OCI-LY7 (cell line): Measurements from ENCODE around the gene PLEKHM3. TPM values are rescaled to one million over a fixed set of nuclear protein-coding genes. Genes with fewer than 3 reads are reported as not detected.

Experiments used
- BruUV-seq: library from RNA; stranded (reverse); fragments of 400-500 nt; replicated peaks from 2 replicates; lab custom pipeline; 2021; lab: Mats Ljungman, UMichigan
- CTCF ChIA-PET: fragments of 300-600 bp; sonication (Branson Sonifier 250); formaldehyde crosslinking; loops from one replicate; lab custom pipeline; 2022; ENCODE audit warnings: antibody characterized with exemption; ENCODE audit not compliant: unreplicated experiment; lab: Charles Lee
- POLR2A ChIA-PET: fragments of 300-600 bp; sonication (Branson Sonifier 250); formaldehyde crosslinking; loops from one replicate; lab custom pipeline; 2022; ENCODE audit warnings: antibody characterized with exemption; lab: Charles Lee
- DNase-seq: peaks from one replicate; pipeline ENCODE4 v3.0.0-alpha.2; 2015; ENCODE audit warnings: low spot score
- H2AFZ ChIP-seq: fragments of 200-600 bp; sonication (generic), shearing (Covaris generic); 2 replicates; pipeline ENCODE4 v1.6.1; 2014; ENCODE audit warnings: mild to moderate bottlenecking, antibody characterized with exemption, low read length, moderate library complexity
- H3K27ac ChIP-seq: fragments of 200-600 bp; sonication (generic); 2 replicates; pipeline ENCODE4 v1.5.1; 2014; ENCODE audit warnings: mixed run types, low read depth, mild to moderate bottlenecking, moderate library complexity, low read length, inconsistent platforms; ENCODE audit not compliant: poor library complexity, severe bottlenecking
- H3K36me3 ChIP-seq: fragments of 200-600 bp; sonication (generic); 2 replicates; pipeline ENCODE4 v1.6.1; 2014; ENCODE audit warnings: mild to moderate bottlenecking, antibody characterized with exemption, low read length, moderate library complexity, mixed read lengths; ENCODE audit not compliant: insufficient read depth
- H3K4me1 ChIP-seq: fragments of 200-600 bp; sonication (generic); 2 replicates; pipeline ENCODE4 v1.5.1; 2014; ENCODE audit warnings: mild to moderate bottlenecking, low read length; ENCODE audit not compliant: insufficient read depth, poor library complexity, severe bottlenecking
- H3K4me2 ChIP-seq: fragments of 200-600 bp; sonication (generic); 2 replicates; pipeline ENCODE4 v1.6.1; 2014; ENCODE audit warnings: mild to moderate bottlenecking, low read length
- H3K4me3 ChIP-seq: fragments of 200-600 bp; sonication (generic); 2 replicates; pipeline ENCODE4 v1.5.1; 2014; ENCODE audit warnings: mild to moderate bottlenecking, low read depth, low read length; ENCODE audit not compliant: poor library complexity, severe bottlenecking
- H3K79me2 ChIP-seq: fragments of 200-600 bp; sonication (generic); 2 replicates; pipeline ENCODE4 v1.6.1; 2016; ENCODE audit warnings: low read depth, mild to moderate bottlenecking, low read length, moderate library complexity, mixed read lengths; ENCODE audit not compliant: insufficient read depth
- H3K9me2 ChIP-seq: fragments of 200-600 bp; sonication (generic); 2 replicates; pipeline ENCODE4 v1.6.1; 2016; ENCODE audit warnings: mild to moderate bottlenecking, low read length, mixed read lengths; ENCODE audit not compliant: insufficient read depth
- H3K9me3 ChIP-seq: fragments of 200-600 bp; sonication (generic); 2 replicates; pipeline ENCODE4 v1.6.1; 2014; ENCODE audit warnings: mild to moderate bottlenecking, mixed run types, low read length, mixed read lengths
- H4K20me1 ChIP-seq: fragments of 200-600 bp; sonication (generic); 2 replicates; pipeline ENCODE4 v1.6.1; 2014; ENCODE audit warnings: mild to moderate bottlenecking, antibody characterized with exemption, low read length, moderate library complexity, mixed read lengths; ENCODE audit not compliant: insufficient read depth
- CTCF ChIP-seq: fragments of 200-600 bp; sonication (generic); conservative IDR thresholded peaks from 2 replicates; pipeline ENCODE4 v1.5.1; 2014; ENCODE audit warnings: mild to moderate bottlenecking, antibody characterized with exemption, low read length, moderate library complexity, mixed read lengths
- EZH2phosphoT487 ChIP-seq: fragments of 200-600 bp; sonication (generic); IDR thresholded peaks from 2 replicates; pipeline ENCODE4 v1.6.1; 2018; ENCODE audit warnings: low read depth, borderline replicate concordance, mild to moderate bottlenecking, mixed run types, antibody characterized with exemption, low read length, moderate library complexity, mixed read lengths
- intact Hi-C: fragments of 100-400 bp; cut with micrococcal nuclease; formaldehyde crosslinking; loops from one replicate; pipeline ENCODE4 v1.10.0; 2022; ENCODE audit not compliant: unreplicated experiment
- total RNA-seq, 2 experiments: library from RNA; depleted of rRNA in 1 of 2; stranded (reverse); fragments of >200 nt in 1 of 2; shearing (Covaris generic) in 1 of 2; gene quantifications; 2 replicates each; pipeline ENCODE4 v1.2.3, GENCODE V29; 2014 to 2022

The PLEKHM3 gene
- total RNA-seq, 2 experiments from 2014 or later: 3.7 to 6.3 TPM

DNA sequence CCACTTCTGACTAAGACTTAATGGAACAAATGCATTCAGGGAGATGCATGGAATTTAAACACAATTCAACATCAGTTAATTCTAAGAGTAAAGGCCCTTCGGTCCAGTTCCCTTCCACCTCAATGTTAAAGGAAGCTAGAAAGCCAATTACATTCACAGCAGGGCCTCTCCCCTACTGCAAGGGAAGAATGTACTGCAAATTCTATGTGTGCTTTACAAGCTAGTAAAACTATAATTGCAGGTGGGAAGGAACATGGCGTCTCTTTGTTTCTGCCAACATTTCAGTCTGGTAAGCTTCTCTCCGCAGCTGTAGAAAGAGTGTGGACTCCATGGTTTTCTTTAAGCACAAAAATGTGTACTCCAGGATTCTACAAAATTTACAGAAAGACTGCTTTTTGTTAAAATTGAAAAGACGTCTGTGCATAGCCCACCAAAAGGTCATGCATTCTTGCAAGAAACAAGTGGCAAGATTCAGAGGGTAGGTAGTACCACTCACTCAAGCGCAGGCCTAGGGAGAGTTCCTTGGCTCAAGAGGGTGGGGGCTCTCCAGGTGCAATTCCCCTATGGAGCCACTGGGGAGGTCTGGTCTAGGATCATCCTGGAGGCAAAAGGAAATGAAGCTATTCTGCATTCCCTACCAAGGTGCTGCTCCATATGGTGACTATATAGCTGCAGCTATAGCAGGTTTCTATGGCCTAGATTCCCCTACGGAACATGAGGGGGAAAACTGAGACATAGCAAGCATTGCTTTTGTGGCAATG lies 128.6 kb downstream of the PLEKHM3 start:
- Histone ChIP-seq H3K4me1 (no peaks in the 10 kb centered on the region), H3K4me2 (no peak overlapping the region), H3K9me3 (no peaks in the 10 kb centered on the region), H3K4me3 (no peak overlapping the region), H3K36me3 (no peaks in the 10 kb centered on the region), H4K20me1 (no peaks in the 10 kb centered on the region), H3K79me2 (no peaks in the 10 kb centered on the region), H3K9me2 (no peaks in the 10 kb centered on the region), H2AFZ (no peak overlapping the region), H3K27ac (no peak overlapping the region)
- no TSS peak for BruUV-seq
- DNase-seq: no peak
- no peak for TF ChIP-seq EZH2phosphoT487
- no peak for TF ChIP-seq CTCF
- ChIA-PET CTCF (no interaction called here), POLR2A (no interaction called here)
- intact Hi-C loops: no loop called here

DNA sequence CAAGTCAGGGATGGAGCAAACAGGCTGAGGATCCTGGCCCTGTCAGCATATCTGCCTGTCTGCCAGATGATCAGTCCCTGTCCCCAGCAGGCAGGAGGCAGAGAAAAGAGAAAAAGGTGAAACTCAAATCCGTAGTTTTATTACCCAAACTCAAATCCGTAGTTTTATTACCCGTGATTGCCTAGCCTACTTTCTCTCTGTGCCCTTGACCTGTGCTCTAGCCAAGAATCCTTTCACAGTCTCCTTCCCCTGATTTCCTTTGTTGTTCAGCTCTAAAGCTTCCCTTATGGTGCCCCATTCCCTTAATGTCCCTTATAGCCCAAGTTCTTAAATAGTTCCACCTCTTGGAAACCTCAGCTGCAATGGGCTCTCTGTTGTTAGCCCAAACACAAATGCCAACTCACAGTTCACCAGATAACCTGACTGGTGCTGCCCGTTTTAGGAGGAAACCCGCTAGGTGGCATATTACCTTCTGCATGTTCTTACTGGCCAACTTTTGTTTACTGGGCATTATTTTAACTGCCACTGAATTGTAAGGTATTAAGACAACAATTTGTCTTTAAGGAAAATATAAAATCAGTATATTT lies 130.0 kb downstream of the PLEKHM3 start:
- no TSS peak for BruUV-seq
- H3K79me2 ChIP-seq: no peaks in the 10 kb centered on the region

More for the DNA sequence above, 130.0 kb downstream of the PLEKHM3 start:
- no peaks in the 10 kb centered on the region for H3K4me1 ChIP-seq
- no peaks in the 10 kb centered on the region for H3K9me3 ChIP-seq
- no peak overlapping the region for H2AFZ ChIP-seq
- ChIA-PET POLR2A (interaction anchor here (0.6 kb wide), 1 partner anchor 152 kb away, joined by 3 read pairs; no protein-coding TSS in a partner anchor), CTCF (no interaction called here)
- TF ChIP-seq CTCF: 0 out of 2 replicates have a peak, but pooled peaks have one; percentile 32
- TF ChIP-seq EZH2phosphoT487: no peak
- H3K4me2 ChIP-seq: no peak overlapping the region
- H3K27ac ChIP-seq: no peak overlapping the region
- no peaks in the 10 kb centered on the region for H4K20me1 ChIP-seq
- H3K36me3 ChIP-seq: no peaks in the 10 kb centered on the region
- H3K9me2 ChIP-seq: no peaks in the 10 kb centered on the region
- no peak overlapping the region for H3K4me3 ChIP-seq
- intact Hi-C loops: no loop called here
- DNase-seq: no peak
